Measurements from ENCODE around the gene TTC28. TPM values are rescaled to one million over a fixed set of nuclear protein-coding genes. Genes with fewer than 3 reads are reported as not detected.

TTC28 gene
- total RNA-seq, 1 experiment from 2014 or later = not detected

DNA sequence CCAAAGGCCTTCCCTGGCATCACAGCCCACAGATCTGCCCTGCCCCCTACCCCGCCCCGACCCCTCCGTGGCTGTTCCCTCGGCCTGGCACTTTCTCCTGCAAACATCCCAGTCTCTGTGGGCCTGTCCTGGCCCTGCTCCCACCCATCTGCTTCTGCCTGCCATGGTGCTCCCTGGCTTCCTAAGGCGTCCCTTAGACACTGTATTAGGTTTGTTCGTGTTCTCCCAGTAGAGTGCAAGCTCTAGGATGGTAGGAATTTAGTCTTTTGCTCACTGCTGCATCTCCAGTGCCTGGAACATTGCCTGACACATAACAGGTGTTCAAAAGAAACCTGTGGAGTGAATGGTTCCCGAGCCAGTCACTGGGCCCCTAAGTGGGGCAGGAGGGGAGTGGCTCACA, 690.9 kb downstream of the TTC28 start:
- Mint-ChIP-seq H3K9me3 (ENCODE audit: unreplicated experiment) (no peaks in the 10 kb centered on the region), H3K27me3 (ENCODE audit: insufficient read depth, unreplicated experiment) (no peaks in the 10 kb centered on the region), H3K36me3 (ENCODE audit: insufficient read depth, unreplicated experiment) (no peaks in the 10 kb centered on the region), H3K27ac (ENCODE audit: low read depth, unreplicated experiment) (no peak overlapping the region), H3K4me1 (ENCODE audit: insufficient read depth, unreplicated experiment) (no peaks in the 10 kb centered on the region), H3K4me3 (ENCODE audit: unreplicated experiment) (no peak overlapping the region)
- intact Hi-C loops (cut with micrococcal nuclease) = no loop called here
- CTCF ChIA-PET = no interaction called here
- POLR2A ChIA-PET = interaction anchor here (1.0 kb wide), 1 partner anchor 58 kb away, joined by 3 read pairs; no protein-coding TSS in a partner anchor
- DNase-seq (ENCODE audit: unreplicated experiment) = no peak
- TF ChIP-seq, protein P1, sequence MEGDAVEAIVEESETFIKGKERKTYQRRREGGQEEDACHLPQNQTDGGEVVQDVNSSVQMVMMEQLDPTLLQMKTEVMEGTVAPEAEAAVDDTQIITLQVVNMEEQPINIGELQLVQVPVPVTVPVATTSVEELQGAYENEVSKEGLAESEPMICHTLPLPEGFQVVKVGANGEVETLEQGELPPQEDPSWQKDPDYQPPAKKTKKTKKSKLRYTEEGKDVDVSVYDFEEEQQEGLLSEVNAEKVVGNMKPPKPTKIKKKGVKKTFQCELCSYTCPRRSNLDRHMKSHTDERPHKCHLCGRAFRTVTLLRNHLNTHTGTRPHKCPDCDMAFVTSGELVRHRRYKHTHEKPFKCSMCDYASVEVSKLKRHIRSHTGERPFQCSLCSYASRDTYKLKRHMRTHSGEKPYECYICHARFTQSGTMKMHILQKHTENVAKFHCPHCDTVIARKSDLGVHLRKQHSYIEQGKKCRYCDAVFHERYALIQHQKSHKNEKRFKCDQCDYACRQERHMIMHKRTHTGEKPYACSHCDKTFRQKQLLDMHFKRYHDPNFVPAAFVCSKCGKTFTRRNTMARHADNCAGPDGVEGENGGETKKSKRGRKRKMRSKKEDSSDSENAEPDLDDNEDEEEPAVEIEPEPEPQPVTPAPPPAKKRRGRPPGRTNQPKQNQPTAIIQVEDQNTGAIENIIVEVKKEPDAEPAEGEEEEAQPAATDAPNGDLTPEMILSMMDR (IDR thresholded peaks at IDR 0.05; ENCODE audit: unreplicated experiment) = no peak
- BruUV-seq (replicated peaks) = no TSS peak

DNA sequence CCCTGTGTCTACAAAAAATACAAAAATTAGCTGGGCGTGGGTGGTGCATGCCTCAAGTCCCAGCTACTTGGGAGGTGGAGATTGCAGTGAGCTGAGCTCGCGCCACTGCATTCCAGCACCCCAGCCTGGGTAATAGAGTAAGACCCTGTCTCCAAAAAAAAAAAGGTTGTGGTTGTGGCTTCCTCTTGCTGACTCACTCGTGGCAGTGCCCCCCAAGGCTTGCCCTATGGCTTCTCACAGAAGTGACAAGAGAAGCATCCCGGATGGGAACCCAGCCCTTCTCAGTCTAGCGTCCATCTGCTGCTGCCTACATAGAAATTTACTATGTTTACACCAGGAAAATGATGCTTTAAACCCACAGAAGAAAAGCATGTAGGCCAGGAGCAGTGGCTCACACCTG, 692.1 kb downstream of the TTC28 start:
- TF ChIP-seq, protein P1 (IDR thresholded peaks at IDR 0.05; ENCODE audit: unreplicated experiment) = no peak
- CTCF ChIA-PET = no interaction called here

DNA sequence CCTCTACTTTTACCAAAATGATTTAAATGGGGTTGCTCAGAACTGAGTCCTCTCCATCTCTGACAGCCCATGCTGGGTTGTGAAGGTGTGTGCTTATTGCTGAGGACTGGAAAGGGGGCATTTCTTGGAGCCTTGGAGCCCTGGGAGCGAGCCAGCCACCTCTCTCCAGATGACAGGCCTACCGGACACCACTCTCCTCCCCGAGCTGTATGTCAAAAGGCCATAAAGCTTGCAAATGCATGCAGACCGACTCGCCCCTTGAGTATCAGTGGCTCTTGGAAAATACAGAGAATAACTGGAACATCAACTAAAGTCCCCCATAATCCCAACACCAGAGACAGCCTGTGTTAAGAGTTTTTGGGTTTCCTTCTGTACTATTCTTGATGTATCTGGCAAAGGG, 692.7 kb downstream of the TTC28 start:
- no peaks in the 10 kb centered on the region for H3K27me3 Mint-ChIP-seq (ENCODE audit: insufficient read depth, unreplicated experiment)
- ChIA-PET CTCF (no interaction called here), POLR2A (no interaction called here)
- intact Hi-C loops (cut with micrococcal nuclease) = no loop called here
- no peak overlapping the region for H3K4me3 Mint-ChIP-seq (ENCODE audit: unreplicated experiment)
- no peaks in the 10 kb centered on the region for H3K36me3 Mint-ChIP-seq (ENCODE audit: insufficient read depth, unreplicated experiment)
- no TSS peak for BruUV-seq (replicated peaks)
- H3K4me1 Mint-ChIP-seq (ENCODE audit: insufficient read depth, unreplicated experiment) = no peaks in the 10 kb centered on the region
- no peak overlapping the region for H3K27ac Mint-ChIP-seq (ENCODE audit: low read depth, unreplicated experiment)
- no peak for DNase-seq (ENCODE audit: unreplicated experiment)
- H3K9me3 Mint-ChIP-seq (ENCODE audit: unreplicated experiment) = no peaks in the 10 kb centered on the region
- TF ChIP-seq, protein P1 (IDR thresholded peaks at IDR 0.05; ENCODE audit: unreplicated experiment) = no peak

More for the DNA sequence above, 692.1 kb downstream of the TTC28 start:
- Mint-ChIP-seq H3K4me1 (ENCODE audit: insufficient read depth, unreplicated experiment) (no peaks in the 10 kb centered on the region), H3K36me3 (ENCODE audit: insufficient read depth, unreplicated experiment) (no peaks in the 10 kb centered on the region), H3K4me3 (ENCODE audit: unreplicated experiment) (no peak overlapping the region), H3K27me3 (ENCODE audit: insufficient read depth, unreplicated experiment) (no peaks in the 10 kb centered on the region), H3K27ac (ENCODE audit: low read depth, unreplicated experiment) (no peak overlapping the region), H3K9me3 (ENCODE audit: unreplicated experiment) (no peaks in the 10 kb centered on the region)
- no TSS peak for BruUV-seq (replicated peaks)
- intact Hi-C loops (cut with micrococcal nuclease) = no loop called here
- POLR2A ChIA-PET = no interaction called here
- no peak for DNase-seq (ENCODE audit: unreplicated experiment)

DNA sequence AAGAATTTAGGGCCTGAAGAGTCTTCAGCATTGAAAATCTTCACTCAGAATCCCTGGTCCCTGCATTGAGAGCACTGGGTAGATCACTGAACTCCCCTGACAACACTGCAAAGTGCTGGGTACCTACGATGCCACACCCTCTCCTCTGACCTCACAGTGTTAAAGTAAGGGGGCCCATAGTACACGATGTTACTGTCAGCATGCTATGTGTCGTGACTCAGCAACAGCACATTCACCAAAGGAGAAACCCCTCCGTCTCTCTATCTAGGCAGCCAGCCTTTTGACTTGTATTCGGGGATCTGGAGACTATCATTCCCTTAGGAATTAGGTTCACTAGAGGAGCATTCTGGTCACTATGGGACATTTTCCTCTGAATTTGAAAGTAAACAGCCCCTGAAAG, 693.2 kb downstream of the TTC28 start:
- intact Hi-C loops (cut with micrococcal nuclease) = no loop called here
- no peaks in the 10 kb centered on the region for H3K9me3 Mint-ChIP-seq (ENCODE audit: unreplicated experiment)
- no peak overlapping the region for H3K4me3 Mint-ChIP-seq (ENCODE audit: unreplicated experiment)

More for the DNA sequence above, 693.2 kb downstream of the TTC28 start:
- no peaks in the 10 kb centered on the region for H3K36me3 Mint-ChIP-seq (ENCODE audit: insufficient read depth, unreplicated experiment)
- POLR2A ChIA-PET = no interaction called here
- no peak for DNase-seq (ENCODE audit: unreplicated experiment)
- no peaks in the 10 kb centered on the region for H3K4me1 Mint-ChIP-seq (ENCODE audit: insufficient read depth, unreplicated experiment)
- no peak overlapping the region for H3K27ac Mint-ChIP-seq (ENCODE audit: low read depth, unreplicated experiment)
- H3K27me3 Mint-ChIP-seq (ENCODE audit: insufficient read depth, unreplicated experiment) = no peaks in the 10 kb centered on the region
- CTCF ChIA-PET = no interaction called here
- BruUV-seq (replicated peaks) = no TSS peak
- TF ChIP-seq, protein P1 (IDR thresholded peaks at IDR 0.05; ENCODE audit: unreplicated experiment) = no peak
